HG02981 (cell line): Measurements from ENCODE around the gene HACD4.

ENCODE experiments used
- ATAC-seq: cut with Tn5 transposase; IDR thresholded peaks from one replicate; pipeline ENCODE4 v1.9.1; 2021; ENCODE audit warnings: mild to moderate bottlenecking, moderate library complexity; ENCODE audit not compliant: unreplicated experiment

Gene HACD4, protein sequence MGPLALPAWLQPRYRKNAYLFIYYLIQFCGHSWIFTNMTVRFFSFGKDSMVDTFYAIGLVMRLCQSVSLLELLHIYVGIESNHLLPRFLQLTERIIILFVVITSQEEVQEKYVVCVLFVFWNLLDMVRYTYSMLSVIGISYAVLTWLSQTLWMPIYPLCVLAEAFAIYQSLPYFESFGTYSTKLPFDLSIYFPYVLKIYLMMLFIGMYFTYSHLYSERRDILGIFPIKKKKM

DNA sequence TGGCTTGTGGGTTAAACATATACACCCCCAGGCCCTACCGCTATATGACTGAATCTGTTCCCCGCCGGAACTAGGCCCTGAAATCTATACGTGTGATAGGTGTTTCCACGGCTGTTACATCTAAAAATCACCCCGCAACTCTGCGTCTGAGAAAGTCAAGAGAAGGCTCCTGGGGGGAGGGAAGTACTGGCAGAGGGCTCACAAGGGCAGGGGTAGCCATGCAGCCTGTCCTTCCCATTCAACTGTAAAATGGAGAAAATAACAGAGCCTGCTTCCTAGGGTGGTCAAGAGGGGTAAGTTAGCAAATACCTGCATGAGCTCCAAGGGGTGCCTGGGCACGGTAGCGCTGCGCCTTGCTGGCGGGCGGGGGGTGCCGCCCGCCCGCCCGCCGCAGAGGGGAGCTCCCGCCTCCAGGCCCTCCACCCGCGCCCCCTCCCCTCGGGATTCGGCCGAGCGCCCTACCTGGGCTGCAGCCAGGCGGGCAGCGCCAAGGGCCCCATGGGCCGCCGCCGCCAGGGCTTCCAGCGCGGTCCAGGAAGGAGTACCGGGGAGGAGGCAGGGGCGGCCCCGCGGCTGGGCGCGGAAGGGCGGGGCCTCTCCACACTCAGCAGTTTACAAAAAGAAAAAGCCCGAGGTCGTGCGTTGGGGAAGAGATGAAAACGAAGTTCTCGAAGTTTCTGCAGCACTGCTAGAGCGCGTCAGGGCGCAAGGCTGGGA, at the start of gene HACD4:
Gene HACD4 (minus strand): TSS at position 550 of the 717 bp plus-strand sequence. CDS start 50 bp downstream, at position 500.
- peak; percentile 58 for ATAC-seq

DNA sequence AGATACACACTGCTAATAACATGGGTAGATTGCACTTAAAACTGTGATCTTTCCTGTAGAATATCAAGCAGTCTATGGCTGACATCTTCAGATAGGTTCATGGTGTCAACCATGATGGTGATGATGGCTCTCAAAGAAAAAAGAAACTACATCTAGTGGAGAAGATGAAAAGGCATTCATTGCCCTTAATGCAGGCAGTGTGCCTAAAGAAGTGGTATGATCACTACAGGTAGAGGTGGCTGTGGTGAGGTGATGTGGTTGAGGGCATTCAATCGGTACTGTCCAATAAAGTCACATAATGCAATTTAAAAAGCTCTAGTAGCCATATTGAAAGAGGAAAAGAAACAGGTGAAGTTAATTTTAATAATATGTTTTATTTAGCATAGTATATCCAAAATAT, 49.4 kb upstream of the HACD4 start:
- ATAC-seq: no peak

DNA sequence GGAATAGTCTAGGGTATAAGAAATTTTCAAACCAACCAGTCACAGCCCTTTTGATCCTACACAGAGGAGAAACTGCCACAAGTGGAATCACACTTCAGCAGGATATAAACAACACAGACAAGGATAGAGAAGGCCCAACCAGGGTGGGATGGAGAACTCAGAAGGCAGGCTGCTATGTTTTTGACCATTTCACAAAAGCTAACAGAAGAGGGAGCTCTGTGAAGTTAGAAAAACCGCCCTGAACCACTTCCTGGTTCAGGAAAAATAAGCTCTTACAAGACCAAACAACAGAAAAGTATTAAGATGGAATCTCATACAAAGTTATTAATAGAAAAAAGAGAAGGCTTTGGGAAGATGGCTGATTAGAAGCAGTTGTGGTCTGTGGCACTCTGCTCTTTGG, 47.3 kb upstream of the HACD4 start:
- ATAC-seq: no peak

DNA sequence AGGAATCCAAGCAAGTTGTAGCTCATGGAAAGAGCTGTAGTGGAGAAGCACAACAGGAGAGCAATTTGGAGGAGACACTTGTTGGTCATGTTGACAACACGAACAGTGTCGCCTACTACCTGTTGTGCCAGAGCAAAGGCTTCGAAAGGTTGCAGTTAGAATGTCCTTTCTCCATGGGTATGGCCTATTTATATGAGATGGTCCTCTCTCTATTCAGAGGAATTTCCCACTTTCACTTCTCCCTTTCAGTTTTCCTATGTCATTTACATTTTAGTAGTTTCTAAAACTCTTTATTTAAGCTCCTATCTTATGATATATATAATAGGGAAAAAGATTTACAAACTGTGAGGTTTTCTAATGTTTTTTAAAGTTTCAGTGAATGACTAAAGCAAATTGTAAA, 46.3 kb upstream of the HACD4 start, which contains the start of gene IFNB1:
Gene IFNB1 (minus strand): TSS at position 162 of the 400 bp plus-strand sequence. CDS start 73 bp downstream, at position 89.
- ATAC-seq: no peak

DNA sequence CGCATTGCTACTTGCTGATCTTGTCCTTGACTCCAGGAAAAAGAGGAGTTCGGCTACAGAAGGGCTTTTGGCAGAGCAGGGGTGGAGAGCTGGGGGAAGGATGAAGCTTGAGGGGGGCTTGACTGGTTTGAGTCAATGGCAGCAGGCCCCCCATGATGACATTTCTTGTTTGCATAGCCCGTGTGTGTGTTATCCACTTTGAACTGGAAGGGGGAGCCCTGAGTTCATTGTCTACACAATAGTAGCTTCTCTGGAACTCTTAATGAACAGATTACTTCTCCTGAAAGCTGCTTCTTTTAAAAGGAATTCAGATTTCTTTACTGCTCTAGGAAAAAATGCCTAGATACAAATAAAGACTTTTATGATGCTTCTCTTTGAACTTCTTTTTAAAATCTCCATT, 44.0 kb upstream of the HACD4 start:
- no peak for ATAC-seq

DNA sequence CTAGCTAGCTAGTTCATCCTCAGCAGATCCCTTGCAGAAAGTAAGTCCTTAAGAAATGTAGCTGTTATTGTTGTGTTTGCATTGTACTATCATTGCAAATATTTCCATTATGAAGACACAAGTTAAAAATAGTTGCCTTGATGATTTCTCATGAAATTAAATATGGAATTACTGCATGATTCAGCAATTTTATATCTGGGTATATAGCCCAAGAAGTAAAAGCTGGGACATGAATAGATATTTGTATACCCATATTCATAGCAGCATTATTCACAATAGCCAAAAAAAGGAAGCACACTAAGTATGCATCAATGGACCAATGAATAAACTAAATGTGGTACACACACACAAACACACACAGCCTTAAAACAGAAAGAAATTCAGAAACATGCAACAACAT, 39.5 kb upstream of the HACD4 start:
- ATAC-seq: no peak

DNA sequence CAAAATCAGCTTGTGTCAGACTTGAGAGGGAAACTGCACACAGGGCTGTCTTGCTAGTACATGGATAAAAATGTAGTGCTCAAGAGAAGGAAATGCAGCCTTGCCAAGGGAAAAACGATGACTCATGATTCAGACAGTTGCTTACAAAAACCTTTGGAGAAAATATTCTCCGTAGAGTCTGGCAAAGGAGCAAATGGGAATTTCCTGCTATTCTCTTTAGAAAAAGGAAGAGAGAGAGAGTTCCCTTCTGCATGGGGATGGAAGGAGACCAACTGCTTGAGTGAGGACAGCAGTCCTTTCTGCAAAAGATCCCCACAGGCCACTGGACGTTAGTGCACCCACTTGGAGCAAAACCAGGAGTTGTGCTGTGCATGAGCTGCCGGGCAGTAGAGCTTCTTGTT, 38.7 kb upstream of the HACD4 start:
- no peak for ATAC-seq

DNA sequence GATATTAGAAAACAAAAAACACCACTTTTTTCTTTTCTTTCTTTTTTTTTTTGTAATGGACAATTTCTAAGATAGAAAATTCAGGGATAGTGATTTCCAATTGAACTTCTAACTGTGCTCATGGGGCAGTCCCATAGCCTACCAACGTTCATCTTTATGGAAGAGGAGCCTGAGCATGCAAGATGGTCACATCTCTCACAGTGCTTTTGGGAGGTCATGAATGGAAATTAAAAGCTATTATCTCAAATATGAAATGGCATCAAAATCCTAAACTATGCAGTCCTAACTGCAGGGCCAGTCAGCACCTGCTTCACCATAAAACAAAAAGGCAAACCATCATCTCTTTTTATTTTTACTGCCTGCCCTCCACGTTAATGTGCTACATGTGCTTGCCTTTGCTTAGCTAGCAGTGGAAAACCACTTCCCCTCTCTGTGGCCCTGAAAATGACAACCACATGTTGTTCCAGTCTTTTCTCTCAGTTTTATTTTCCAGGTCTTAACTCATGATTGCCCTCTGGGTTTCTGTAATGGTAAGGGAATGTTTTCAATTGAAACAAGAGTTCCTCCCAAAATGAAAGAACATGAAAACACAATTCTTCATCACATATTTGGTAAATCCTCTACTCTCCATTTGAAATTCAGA, 29.6 kb upstream of the HACD4 start:
- peak; percentile 50 for ATAC-seq

DNA sequence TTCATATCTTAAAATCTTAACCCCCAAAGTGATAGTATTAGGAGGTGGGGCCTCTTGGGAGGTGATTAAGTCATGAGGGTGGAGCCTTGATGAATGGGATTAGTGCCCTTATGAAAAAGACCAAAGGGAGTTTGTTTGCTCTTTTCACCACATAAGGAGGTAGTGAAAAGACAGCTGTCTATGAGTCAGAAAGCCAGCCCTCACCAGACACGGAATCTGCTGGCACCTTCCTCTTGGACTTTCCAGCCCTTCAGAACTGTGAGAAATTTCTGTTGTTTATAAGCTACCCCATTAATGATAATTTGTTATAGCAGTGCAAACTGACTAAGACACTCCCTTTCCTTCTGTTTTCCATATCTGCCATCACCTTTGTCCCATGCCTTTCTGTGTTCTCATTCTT, 25.5 kb upstream of the HACD4 start:
- no peak for ATAC-seq

DNA sequence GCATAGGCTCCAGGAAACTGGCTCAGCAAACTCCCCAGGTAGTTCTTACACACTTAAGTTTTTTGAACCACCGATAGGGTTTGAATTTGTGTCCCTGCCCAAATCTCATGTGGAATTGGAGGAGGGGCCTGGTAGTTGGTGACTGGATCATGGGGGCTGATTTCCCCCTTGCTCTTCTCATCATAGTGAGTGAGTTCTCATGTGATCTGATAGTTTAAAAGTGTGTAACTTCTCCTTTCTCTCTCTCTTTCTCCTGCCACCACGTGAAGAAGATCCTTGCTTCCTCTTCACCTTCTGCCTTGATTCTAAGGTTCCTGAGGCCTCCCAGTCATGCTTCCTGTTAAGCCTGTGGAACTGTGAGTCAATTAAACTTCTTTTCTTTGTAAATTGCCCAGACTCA, 22.4 kb upstream of the HACD4 start:
- no peak for ATAC-seq

DNA sequence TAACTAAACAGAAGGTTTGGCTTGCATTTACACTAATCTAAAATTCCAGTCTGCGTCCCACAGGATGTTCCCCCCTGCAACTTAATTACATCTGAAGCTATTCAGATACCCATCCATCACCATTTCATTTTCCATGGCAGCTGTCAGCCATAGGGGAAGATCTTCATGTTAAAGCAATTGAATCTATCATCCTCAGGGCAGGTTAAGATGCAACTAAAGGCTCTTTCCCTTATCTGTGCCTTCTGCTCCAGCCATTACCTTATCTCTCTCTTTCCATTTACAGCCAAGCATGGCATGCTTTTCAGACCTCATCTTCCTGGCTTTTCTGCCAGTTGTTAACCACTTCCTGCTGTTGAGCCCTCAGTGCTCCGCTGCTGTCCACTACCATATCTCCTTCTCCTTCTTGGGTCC, 15.8 kb upstream of the HACD4 start:
- no peak for ATAC-seq

DNA sequence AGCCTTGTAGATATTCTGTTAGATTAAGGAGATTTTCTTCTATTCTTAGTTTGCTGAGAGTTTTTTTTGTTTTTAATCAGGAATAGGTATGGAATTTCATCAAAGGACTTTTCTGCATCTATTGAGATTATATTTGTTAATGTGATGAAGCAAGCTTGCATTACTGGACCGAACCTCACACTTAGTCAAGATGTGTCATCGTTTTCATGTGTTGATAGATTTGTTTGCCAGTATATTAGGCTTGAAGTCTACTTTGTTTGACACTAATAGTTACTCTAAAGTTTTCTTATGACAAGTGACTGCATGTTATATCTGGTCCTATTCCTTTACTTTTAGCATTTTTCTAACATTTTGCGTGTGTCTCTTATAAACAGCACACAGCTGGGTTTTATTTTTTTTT, 12.4 kb upstream of the HACD4 start:
- no peak for ATAC-seq

DNA sequence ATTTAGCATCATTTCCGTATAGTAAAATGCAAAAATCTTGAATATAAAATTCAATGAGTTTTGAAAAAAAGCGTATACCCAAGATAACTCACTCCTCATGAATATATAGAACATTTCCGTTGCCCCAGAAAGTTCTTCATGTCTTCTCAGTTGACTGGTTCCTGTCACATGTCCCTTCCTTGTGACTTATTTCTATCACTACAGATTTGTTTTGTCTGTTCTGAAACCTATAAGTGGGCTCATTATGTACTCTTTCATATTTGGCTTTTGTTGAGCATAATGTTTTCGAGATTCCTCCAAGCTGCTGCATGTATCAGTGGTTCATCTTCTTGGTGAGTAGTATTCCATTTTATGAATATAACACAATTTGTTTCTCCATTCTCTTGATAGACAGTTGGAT, 11.0 kb upstream of the HACD4 start:
- ATAC-seq: no peak

DNA sequence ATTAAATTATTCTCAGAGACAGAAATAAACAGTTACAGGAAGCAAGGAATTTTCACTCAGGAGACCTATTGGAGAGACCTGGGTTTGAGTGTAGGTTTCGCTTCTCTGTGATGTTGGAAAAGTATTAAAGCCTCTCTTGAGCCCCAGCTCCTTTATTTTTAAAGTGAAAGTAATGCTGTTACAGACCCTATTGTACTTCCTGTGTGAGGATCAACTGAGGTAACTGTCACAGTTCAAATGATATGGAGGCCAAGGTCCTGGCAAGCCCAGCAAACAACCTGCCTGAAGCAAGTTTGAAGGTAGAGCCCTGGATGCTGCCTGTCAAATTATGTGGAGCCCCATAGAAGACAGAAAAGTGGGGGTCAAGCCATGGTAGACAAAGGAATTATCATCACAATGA, 7.9 kb upstream of the HACD4 start:
- no peak for ATAC-seq

DNA sequence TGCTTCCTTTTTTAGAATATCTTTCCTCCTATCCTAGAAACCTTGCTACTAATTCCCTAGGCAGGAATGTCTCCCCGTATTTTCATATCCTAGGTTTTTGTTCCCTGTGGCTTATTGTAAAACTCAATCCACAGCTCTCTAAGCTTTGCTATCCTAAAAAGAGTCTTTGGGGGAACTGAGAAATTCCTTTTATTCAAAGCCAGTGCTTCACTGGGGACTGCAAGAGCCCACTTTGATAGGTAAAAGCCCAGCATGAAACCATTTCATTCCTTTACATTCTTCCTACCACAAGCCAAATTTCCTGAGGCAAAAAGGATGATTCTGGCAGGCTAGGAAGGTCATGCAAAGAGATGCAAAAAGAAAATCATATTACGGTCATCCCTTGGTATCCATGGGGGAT, 5.8 kb upstream of the HACD4 start:
- ATAC-seq: no peak

DNA sequence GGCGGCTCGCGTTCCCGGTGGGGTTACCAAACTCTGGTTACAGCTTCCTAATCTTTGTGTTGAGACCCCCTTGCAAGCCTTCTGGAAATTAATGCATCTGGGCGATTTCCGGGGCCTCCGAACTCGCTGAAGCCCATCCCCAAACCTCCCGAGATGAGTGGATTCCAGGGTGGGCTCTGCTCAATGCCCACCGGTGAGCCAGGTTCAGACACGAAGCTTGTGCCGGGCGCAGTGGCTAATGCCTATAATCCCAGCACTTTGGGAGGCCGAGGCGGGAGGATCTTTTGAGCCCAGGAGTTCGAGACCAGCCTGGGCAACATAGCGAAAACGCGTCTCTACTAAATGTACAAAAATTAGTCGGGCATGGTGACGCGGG, 356 bp upstream of the HACD4 start:
- ATAC-seq: no peak

DNA sequence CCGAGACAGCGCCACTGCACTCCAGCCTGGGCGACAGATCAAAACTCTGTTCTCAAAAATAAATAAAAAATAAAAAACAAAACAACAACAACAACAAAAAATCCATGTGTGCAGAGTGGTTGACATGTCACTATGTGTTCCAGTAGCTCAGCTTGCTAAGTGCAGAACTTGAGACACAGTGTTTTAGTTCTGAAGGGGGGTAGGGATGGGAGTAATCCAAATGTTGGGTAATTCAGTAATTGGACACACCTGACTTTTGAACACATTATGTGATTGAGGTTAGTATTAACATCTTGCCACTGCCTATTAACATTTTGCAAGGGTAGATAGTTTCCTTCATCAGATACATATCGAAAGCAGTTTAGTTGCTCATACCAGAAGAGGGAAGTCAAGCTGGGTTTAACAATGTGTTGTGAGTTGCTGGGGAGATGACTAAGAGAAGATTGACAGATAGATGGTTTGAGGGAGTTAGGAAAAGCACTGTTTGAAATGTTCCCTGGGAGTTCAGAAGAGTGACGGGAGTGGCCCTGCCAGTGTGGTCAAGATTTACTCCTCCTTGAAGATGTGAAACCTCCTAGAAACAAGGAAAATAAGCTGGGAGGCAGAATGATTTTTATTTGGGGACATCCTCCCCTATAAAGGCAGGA, 928 bp downstream of the HACD4 start:
- ATAC-seq: peak; percentile 87

DNA sequence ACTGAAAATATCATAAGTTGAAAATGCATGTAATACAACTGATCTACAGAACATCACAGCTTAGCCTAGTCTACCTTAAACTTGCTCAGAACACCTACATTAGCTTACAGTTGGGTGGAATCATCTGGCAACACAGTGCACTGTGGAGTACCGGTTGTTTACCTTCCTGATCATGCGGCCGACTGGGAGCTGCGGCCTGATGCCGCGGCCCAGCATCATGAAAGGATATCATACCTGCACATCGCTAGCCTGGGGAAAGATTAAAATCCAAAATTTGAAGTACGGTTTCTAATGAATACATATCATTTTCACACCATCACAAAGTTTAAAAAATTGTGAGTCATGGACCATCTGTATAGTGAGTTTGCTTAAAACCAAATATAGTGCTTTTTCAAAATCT, 1.8 kb downstream of the HACD4 start:
- no peak for ATAC-seq

DNA sequence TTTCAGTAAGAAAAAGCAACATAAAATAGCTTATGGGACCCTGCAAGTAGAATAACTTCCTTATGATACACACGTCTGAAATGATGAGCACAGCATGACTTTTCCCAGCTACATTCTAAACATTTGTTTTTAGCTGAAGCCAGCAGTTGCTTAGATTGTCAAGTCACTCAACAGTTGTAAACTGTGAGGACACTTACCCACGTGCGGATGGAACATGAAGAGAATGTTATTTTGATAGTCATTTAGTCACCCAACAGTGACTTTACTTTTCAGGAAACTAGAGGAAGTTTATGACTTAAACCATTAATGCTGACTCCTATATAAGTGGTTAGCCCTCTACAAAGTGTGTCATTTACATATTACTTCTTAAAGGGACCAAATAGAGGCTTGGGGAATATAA, 3.0 kb downstream of the HACD4 start:
- no peak for ATAC-seq

DNA sequence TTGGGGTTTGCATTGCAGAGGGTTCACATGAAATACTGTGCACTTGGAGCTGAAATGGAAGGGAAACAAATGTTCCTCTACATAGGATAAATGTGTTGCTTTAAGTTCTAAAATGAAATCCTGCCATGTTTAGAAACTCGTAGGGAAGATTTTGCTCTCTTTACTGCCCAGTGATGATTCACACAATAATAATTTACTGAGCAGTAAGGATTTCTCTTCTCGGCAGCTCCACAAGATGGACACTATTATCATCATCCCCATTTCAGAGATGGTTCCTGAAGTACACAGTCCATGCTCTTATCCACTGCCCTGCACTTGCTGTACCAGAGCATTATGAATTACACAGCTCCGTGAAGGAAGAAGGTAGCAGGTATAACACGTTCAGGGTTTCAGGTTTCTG, 4.1 kb downstream of the HACD4 start:
- ATAC-seq: no peak

DNA sequence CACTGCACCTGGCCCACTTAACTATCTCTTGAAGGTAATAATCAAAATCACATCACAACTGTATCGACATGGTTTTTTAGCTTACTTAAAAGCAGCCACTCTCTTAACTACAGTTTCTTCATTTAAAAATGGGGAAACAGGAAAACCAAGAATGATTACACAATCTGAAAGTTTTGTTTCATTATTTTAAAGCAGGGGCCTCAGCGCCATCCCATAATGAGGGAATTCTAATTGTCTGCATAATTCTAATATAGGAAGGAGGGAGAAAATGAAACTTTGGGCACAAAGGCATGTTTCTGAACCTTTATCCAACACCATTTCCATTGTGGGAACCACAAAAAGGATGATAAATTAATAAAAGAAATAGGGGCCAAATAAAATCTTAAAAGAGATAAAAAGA, 7.6 kb downstream of the HACD4 start:
- no peak for ATAC-seq

DNA sequence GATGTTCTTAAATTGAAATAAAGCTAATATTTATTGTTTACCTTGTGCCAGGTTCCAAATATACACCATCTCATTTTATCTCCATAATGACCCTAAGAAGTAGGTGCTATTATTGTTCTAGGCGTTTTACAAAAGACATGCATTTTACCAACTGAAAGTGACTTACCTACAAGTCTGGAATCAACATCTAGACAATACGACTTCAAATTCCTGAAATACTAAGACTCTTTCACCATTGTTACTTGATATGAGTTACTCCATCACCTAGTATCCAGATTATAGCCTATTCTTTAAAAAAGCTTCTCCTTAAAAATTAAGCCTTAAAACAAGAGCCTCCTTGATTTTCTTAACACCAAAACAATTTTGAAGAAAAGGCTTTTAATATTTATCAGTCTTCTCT, 13.3 kb downstream of the HACD4 start:
- no peak for ATAC-seq
